GM12878 (cell line): Measurements from ENCODE around the gene WHRN. TPM values are rescaled to one million over a fixed set of nuclear protein-coding genes. Genes with fewer than 3 reads are reported as not detected.

Experiments used
- ATAC-seq: fragments of 200-7000 bp; cut with Tn5 transposase; 3 replicates; pipeline ENCODE4 v1.9.1; 2020; ENCODE audit warnings: mild to moderate bottlenecking, moderate library complexity
- BruUV-seq: library from RNA; stranded (reverse); fragments of 400-500 nt; replicated peaks from 2 replicates; lab custom pipeline; 2021; lab: Mats Ljungman, UMichigan
- CTCF ChIA-PET: fragments of 300-600 bp; sonication (Branson Sonifier 250); formaldehyde crosslinking; extraction: SDS; loops from one replicate; lab custom pipeline; 2021; ENCODE audit warnings: inconsistent platforms; lab: Yijun Ruan, JAX
- POLR2A ChIA-PET: fragments of 350-600 bp; formaldehyde crosslinking; extraction: SDS; loops from one replicate; lab custom pipeline; 2021; ENCODE audit warnings: inconsistent platforms; lab: Charles Lee
- RAD21 ChIA-PET: fragments of 300-600 bp; sonication (Branson Sonifier 250); formaldehyde crosslinking; loops from one replicate; lab custom pipeline; 2023; ENCODE audit warnings: antibody characterized with exemption; ENCODE audit not compliant: unreplicated experiment; lab: Charles Lee
- SMC1A ChIA-PET: fragments of 300-600 bp; sonication (Branson Sonifier 250); formaldehyde crosslinking; loops from one replicate; lab custom pipeline; 2023; ENCODE audit not compliant: unreplicated experiment, uncharacterized antibody; lab: Charles Lee
- DNase-seq: peaks from one replicate; pipeline ENCODE4 v3.0.0-alpha.2; 2011; ENCODE audit warnings: low read depth, low spot score
- FAIRE-seq: peaks from 3 replicates; lab custom pipeline; 2011; peaks lifted over from hg19 to GRCh38; lab: Jason Lieb, UNC
- H2AFZ ChIP-seq: 2 replicates; pipeline ENCODE4 v1.6.0; 2011; ENCODE audit warnings: low read depth, low read length, control low read depth; ENCODE audit not compliant: control insufficient read depth
- H3K27ac ChIP-seq: 2 replicates; pipeline ENCODE4 v1.5.1; 2011; ENCODE audit warnings: control low read depth; ENCODE audit not compliant: control insufficient read depth, insufficient read depth
- H3K27me3 ChIP-seq, 2 experiments: replicated peaks in 1 of 2; 2 replicates each; pipeline versions ENCODE4 v1.6.0 to v1.6.1; 2011; ENCODE audit warnings: low read length in 1 of 2; ENCODE audit not compliant: control insufficient read depth in 2 of 2, insufficient read depth in 2 of 2
- H3K36me3 ChIP-seq, 2 experiments: 2 replicates each; pipeline ENCODE4 v1.5.1; 2011; ENCODE audit warnings: low read length in 1 of 2; ENCODE audit not compliant: control insufficient read depth in 2 of 2, insufficient read depth in 2 of 2
- H3K4me1 ChIP-seq: 2 replicates; pipeline ENCODE4 v1.6.1; 2011; ENCODE audit warnings: mild to moderate bottlenecking, low read length, moderate library complexity, mixed read lengths; ENCODE audit not compliant: control insufficient read depth, insufficient read depth
- H3K4me2 ChIP-seq: 2 replicates; pipeline ENCODE4 v1.6.0; 2011; ENCODE audit warnings: control low read depth; ENCODE audit not compliant: control insufficient read depth, insufficient read depth
- H3K4me3 ChIP-seq: fragments of 200-600 bp; sonication (generic); 2 replicates; pipeline ENCODE4 v1.5.1; 2016
- H3K79me2 ChIP-seq: 2 replicates; pipeline ENCODE4 v1.6.0; 2011; ENCODE audit warnings: low read length; ENCODE audit not compliant: control insufficient read depth, insufficient read depth
- H3K9ac ChIP-seq: 2 replicates; pipeline ENCODE4 v1.8.0; 2011; ENCODE audit warnings: low read length, control low read depth, mixed read lengths; ENCODE audit not compliant: control insufficient read depth, insufficient read depth
- H3K9me3 ChIP-seq: replicated peaks from 3 replicates; pipeline ENCODE4 v1.5.1; 2011; ENCODE audit warnings: mild to moderate bottlenecking, low read length; ENCODE audit not compliant: control insufficient read depth, insufficient read depth
- H4K20me1 ChIP-seq: 2 replicates; pipeline ENCODE4 v1.6.0; 2011; ENCODE audit not compliant: control insufficient read depth, insufficient read depth
- CREM ChIP-seq: IDR thresholded peaks from 2 replicates; pipeline ENCODE4 v1.6.1; 2014; ENCODE audit warnings: antibody characterized with exemption, low read depth
- EED ChIP-seq: sonication (generic); IDR thresholded peaks from 2 replicates; pipeline ENCODE4 v1.6.1; 2016; ENCODE audit warnings: antibody characterized with exemption, low read depth
- FOXK2 ChIP-seq: fragments of 450-650 bp; IDR thresholded peaks from 2 replicates; pipeline ENCODE4 v1.6.1; 2017; ENCODE audit warnings: mild to moderate bottlenecking, moderate library complexity
- IRF4 ChIP-seq: IDR thresholded peaks from 2 replicates; pipeline ENCODE4 v1.6.1; 2011; ENCODE audit warnings: low read depth, low read length
- JUNB ChIP-seq: IDR thresholded peaks from 2 replicates; pipeline ENCODE4 v1.6.1; 2016; ENCODE audit warnings: antibody characterized with exemption, mild to moderate bottlenecking
- MXI1 ChIP-seq: fragments of 150-350 bp; IDR thresholded peaks from 2 replicates; pipeline ENCODE4 v1.6.1; 2011; ENCODE audit warnings: low read depth, mild to moderate bottlenecking, inconsistent platforms, low read length, improper control_type of control experiment
- POLR2A ChIP-seq: IDR thresholded peaks from 2 replicates; pipeline ENCODE4 v1.6.1; 2011; ENCODE audit warnings: low read depth, mild to moderate bottlenecking, low read length
- SUPT20H ChIP-seq: IDR thresholded peaks from 2 replicates; pipeline ENCODE4 v1.6.1; 2011; ENCODE audit warnings: low read depth, mild to moderate bottlenecking, low read length, moderate library complexity, borderline replicate concordance; ENCODE audit not compliant: control insufficient read depth
- YBX1 ChIP-seq: fragments of 450-650 bp; IDR thresholded peaks from 2 replicates; pipeline ENCODE4 v1.6.1; 2016; ENCODE audit warnings: antibody characterized with exemption
- ZNF207 ChIP-seq: fragments of 450-650 bp; IDR thresholded peaks from 2 replicates; pipeline ENCODE4 v1.6.1; 2014; ENCODE audit warnings: antibody characterized with exemption, mild to moderate bottlenecking, borderline replicate concordance
- ZNF687 ChIP-seq: fragments of 450-650 bp; IDR thresholded peaks from 2 replicates; pipeline ENCODE4 v1.6.1; 2017; ENCODE audit warnings: mild to moderate bottlenecking, moderate library complexity
- WGBS: methylation state at CpG from one replicate; pipeline ENCODE4 v1.1.6; 2016; ENCODE audit warnings: low lambda C conversion rate; ENCODE audit not compliant: insufficient replicate concordance, insufficient coverage; ENCODE audit errors: missing lambda C conversion rate; 5-methylcytosine and 5-hydroxymethylcytosine counted together
- in situ Hi-C: fragments of 300-500 bp; cut with MboI; formaldehyde crosslinking; loops from 9 replicates; pipeline ENCODE4 v1.14.3; 2018; ENCODE audit warnings: mixed read lengths
- intact Hi-C: fragments of 100-400 bp; cut with micrococcal nuclease; formaldehyde crosslinking; loops from one replicate; pipeline ENCODE4 v1.14.2; 2022; ENCODE audit not compliant: unreplicated experiment
- polyA plus RNA-seq, 11 experiments: library from polyadenylated mRNA; depleted of rRNA in 4 of 11; unstranded in 6 of 11; stranded (reverse) in 5 of 11; fragments of >200 nt; fragmentation: Nextera tagmentation in 4 of 11; fragmentation: Illumina TruSeq in 1 of 11; extraction: Ambion mirVana in 4 of 11; extraction: Trizol in 1 of 11; gene quantifications; 1 replicate in 1 of 11; 2 replicates in 10 of 11; pipeline versions ENCODE4 v1.2.1 to v1.2.3, GENCODE V29; 2011 to 2016; ENCODE audit warnings: inconsistent platforms in 2 of 11, missing spikeins in 2 of 11, low read depth in 1 of 11
- total RNA-seq, 4 experiments: library from RNA; depleted of rRNA in 3 of 4; stranded (reverse); fragments of >200 nt in 3 of 4; fragmentation: Illumina TruSeq in 1 of 4; extraction: Trizol in 1 of 4; gene quantifications; 2 replicates each; pipeline versions ENCODE4 v1.2.1 to v1.2.3, GENCODE V29; 2013 to 2021
- TF ChIP-seq, protein P1 (sequence below): IDR thresholded peaks from 2 replicates; pipeline ENCODE4 v1.6.1; 2012; ENCODE audit warnings: low read depth, low read length, improper control_type of control experiment

The WHRN gene
- total and polyA plus RNA-seq, 10 of the 15 experiments (the other 5 are each of a cell fraction or from before 2014, with no cell fraction given): 0.04 to 18.2 (median 0.68) TPM; not detected in 1

DNA sequence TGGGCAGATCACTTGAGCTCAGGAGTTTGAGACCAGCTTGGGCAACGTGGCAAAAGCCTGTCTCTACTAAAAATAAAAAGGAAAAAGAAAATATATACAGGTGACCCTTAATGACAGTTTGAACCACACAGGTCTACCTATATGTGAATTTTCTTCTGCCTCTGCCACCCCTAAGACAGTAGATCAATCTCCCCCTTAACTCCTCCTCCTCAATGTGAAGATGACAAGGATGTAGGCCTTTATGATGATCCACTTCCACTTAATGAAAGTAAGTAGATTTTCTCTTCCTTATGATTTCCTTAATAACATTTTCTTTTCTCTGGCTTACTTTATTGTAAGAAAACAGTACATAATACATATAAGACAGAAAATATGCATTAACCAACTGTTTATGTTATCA lies 120.9 kb downstream of the WHRN start:
- H3K9ac ChIP-seq: peak overlapping the region; percentile 99
- no peaks in the 10 kb centered on the region for H3K27me3 ChIP-seq
- no peaks in the 10 kb centered on the region for H3K9me3 ChIP-seq
- CTCF ChIA-PET: interaction anchor here (0.9 to 10.2 kb wide), 11 partner anchors 9 to 269 kb away, joined by 3 to 122 read pairs (median 11); partner anchors contain the start of gene TMEM268
- H3K36me3 ChIP-seq: peaks cover 9 to 16% of the 10 kb centered on the region in 2 experiments
- H4K20me1 ChIP-seq: no peaks in the 10 kb centered on the region
- 0% methylated on average over 1 of the region's 1 CpG for WGBS
- FAIRE-seq: no peak
- intact Hi-C loops (loop anchor here (2.0 to 10.0 kb wide), 2 partner anchors 18 to 1110 kb away; partner anchors contain the start of genes CDC26 and PRPF4), in situ Hi-C loops (no loop called here)
- no peak for ATAC-seq
- no peak overlapping the region for H2AFZ ChIP-seq
- no peak for DNase-seq
- peak overlapping the region; percentile 100 for H3K27ac ChIP-seq
- BruUV-seq: no TSS peak
- H3K4me3 ChIP-seq: peak overlapping the region; percentile 93
- H3K4me1 ChIP-seq: peaks cover 53% of the 10 kb centered on the region
- peaks cover 95% of the 10 kb centered on the region for H3K79me2 ChIP-seq
- RAD21 ChIA-PET: interaction anchor here (1.2 to 13.0 kb wide), 9 partner anchors 12 to 235 kb away, joined by 3 to 251 read pairs (median 7); no protein-coding TSS in a partner anchor
- peak overlapping the region; percentile 100 for H3K4me2 ChIP-seq
- TF ChIP-seq FOXK2: no peak
- TF ChIP-seq YBX1: no peak
- TF ChIP-seq EED: no peak
- TF ChIP-seq, protein P1, sequence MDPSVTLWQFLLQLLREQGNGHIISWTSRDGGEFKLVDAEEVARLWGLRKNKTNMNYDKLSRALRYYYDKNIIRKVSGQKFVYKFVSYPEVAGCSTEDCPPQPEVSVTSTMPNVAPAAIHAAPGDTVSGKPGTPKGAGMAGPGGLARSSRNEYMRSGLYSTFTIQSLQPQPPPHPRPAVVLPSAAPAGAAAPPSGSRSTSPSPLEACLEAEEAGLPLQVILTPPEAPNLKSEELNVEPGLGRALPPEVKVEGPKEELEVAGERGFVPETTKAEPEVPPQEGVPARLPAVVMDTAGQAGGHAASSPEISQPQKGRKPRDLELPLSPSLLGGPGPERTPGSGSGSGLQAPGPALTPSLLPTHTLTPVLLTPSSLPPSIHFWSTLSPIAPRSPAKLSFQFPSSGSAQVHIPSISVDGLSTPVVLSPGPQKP: no peak
- TF ChIP-seq CREM: no peak
- TF ChIP-seq IRF4: no peak
- no peak for TF ChIP-seq MXI1
- no peak for TF ChIP-seq SUPT20H
- no peak for TF ChIP-seq ZNF207
- TF ChIP-seq JUNB: no peak
- no peak for TF ChIP-seq ZNF687
- TF ChIP-seq POLR2A: no peak
- SMC1A ChIA-PET: interaction anchor here (0.9 to 12.8 kb wide), 8 partner anchors 10 to 226 kb away, joined by 3 to 327 read pairs (median 9); partner anchors contain the start of gene TMEM268
- POLR2A ChIA-PET: interaction anchor here (1.3 to 13.2 kb wide), 12 partner anchors 9 to 227 kb away, joined by 3 to 312 read pairs (median 14); partner anchors contain the start of genes TMEM268 and WHRN
